Fibroblast of villous mesenchyme (primary cell): ENCODE measurements around the gene AMH. TPM values are rescaled to one million over a fixed set of nuclear protein-coding genes. Genes with fewer than 3 reads are reported as not detected.

Experiments
- DNase-seq: peaks from one replicate; pipeline ENCODE4 v3.0.0-alpha.2; 2010; ENCODE audit warnings: low read depth
- H3K4me3 ChIP-seq: 2 replicates; pipeline ENCODE4 v1.5.1; 2011; ENCODE audit warnings: low read depth, mild to moderate bottlenecking, low read length
- total RNA-seq: library from RNA; depleted of rRNA; stranded (reverse); fragments of >200 nt; gene quantifications from 2 replicates; pipeline ENCODE4 v1.2.3, GENCODE V29; 2012
- TF ChIP-seq, protein P1 (sequence below): IDR thresholded peaks from 2 replicates; pipeline ENCODE4 v1.5.1; 2012; ENCODE audit warnings: low read depth, mild to moderate bottlenecking, low read length; ENCODE audit not compliant: insufficient read depth

Gene AMH
- total RNA-seq, 1 donor: 1.3 TPM

DNA sequence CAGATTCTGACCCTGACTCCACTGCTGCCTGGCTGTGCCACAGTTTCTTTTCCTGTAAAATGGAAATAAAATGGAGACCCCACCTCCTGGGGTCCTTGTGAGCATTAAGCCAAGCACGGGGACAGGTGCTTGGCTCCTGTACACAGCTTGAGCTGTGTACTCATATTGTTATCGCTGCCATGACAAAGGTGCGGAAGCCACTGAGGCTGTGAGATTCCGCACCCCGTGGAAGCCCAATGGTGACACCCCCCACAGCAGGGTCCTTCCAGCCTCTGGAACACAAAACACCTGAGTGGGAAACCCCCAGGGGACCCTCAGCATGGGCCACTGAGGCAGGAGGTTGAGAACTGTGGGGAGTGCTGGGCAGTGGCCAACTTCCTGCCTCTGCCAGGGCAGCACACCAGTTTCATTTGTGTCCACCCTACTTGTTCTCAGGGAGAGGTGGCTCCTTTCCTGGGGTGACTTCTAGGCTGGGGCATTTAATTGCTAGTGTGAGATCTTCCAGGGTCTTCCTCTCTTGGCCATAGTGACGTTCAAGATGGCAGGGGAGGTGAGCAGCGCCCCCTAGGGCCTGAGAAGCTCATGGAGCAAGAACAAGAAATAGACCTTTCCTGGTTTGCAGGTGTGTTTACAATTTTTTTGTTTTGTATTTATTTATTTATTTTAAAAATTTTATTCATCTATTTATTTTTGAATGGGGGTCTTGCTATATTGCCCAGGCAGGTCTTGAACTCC, 12.5 kb downstream of the AMH start:
- TF ChIP-seq, protein P1, sequence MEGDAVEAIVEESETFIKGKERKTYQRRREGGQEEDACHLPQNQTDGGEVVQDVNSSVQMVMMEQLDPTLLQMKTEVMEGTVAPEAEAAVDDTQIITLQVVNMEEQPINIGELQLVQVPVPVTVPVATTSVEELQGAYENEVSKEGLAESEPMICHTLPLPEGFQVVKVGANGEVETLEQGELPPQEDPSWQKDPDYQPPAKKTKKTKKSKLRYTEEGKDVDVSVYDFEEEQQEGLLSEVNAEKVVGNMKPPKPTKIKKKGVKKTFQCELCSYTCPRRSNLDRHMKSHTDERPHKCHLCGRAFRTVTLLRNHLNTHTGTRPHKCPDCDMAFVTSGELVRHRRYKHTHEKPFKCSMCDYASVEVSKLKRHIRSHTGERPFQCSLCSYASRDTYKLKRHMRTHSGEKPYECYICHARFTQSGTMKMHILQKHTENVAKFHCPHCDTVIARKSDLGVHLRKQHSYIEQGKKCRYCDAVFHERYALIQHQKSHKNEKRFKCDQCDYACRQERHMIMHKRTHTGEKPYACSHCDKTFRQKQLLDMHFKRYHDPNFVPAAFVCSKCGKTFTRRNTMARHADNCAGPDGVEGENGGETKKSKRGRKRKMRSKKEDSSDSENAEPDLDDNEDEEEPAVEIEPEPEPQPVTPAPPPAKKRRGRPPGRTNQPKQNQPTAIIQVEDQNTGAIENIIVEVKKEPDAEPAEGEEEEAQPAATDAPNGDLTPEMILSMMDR: peak; percentile 67
- no peak overlapping the region for H3K4me3 ChIP-seq
- peak; percentile 43 for DNase-seq

DNA sequence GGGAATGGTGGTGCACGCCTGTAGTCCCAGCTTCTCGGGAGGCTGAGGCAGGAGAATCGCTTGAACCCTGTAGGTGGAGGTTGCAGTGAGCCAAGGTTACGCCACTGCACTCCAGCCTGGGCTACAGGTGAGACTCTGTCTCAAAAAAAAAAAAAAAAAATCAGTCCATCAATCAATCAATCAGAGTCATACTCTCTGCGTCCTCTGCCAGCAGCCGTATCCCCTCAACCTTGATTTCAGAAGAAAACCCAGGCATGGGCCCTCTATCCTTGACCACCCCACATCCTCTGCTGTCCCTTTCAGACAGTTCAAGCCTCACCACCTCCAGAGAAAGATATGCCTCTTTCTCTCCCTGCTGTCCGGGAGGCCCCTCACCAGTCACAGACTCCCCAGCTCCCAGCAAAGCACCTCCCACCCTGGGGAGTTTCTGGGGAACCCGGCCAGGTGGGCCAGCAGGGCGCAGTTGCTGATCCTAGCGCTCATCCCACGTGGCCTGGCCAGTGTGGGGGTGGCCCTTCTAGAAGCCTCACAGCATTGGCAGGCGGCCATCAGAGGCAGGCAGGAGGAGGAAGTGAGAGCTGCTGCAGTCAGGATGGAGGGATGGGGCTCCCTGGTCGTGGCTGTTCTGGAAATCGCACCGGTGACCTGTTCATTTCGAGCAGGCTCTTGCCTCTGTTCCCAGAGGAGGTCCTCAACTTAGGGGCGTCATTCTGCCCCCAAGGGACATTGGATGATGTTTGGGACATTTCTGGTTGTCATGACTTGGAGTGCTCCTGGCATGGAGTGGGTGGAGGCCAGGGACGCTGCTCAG, 17.3 kb downstream of the AMH start:
- TF ChIP-seq, protein P1: no peak
- no peak overlapping the region for H3K4me3 ChIP-seq
- peak; percentile 82 for DNase-seq

DNA sequence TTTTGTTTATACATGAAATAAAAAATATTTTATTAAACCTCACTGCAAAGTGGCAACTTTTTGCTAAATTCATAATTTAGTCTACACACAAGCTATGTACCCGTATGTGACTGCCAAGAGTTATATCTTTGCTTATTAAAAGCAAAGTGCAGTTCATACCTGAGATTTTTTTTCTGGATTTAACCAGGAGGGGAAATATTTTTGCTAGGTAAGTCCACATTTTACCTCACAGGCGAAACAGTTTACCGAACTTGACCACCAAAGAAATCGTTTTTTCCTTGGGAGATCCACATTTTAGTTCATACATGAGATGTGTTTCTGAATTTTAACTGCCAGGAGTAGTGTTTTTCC, 19.3 kb downstream of the AMH start:
- TF ChIP-seq, protein P1: no peak
- H3K4me3 ChIP-seq: peak overlapping the region; percentile 76
- no peak for DNase-seq

DNA sequence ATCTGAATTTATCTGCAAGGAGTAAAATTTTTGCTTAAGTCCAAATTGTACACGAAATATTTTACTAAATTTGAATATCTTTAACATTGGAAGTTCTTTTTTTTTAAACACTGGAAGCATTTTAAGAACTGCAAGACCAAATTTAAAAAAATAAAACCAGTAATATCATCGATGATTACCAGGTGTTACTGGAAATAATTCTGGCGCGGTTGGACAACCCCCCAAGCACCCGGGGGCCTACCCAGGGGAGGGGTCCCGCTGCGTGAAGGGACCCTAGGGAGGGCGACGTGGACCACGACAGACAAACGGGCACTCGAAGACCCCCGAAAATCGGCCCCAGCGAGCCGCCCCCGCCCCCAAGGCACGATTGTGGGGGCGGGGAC, 19.7 kb downstream of the AMH start:
- H3K4me3 ChIP-seq: peak overlapping the region; percentile 76
- DNase-seq: no peak
- TF ChIP-seq, protein P1: no peak

DNA sequence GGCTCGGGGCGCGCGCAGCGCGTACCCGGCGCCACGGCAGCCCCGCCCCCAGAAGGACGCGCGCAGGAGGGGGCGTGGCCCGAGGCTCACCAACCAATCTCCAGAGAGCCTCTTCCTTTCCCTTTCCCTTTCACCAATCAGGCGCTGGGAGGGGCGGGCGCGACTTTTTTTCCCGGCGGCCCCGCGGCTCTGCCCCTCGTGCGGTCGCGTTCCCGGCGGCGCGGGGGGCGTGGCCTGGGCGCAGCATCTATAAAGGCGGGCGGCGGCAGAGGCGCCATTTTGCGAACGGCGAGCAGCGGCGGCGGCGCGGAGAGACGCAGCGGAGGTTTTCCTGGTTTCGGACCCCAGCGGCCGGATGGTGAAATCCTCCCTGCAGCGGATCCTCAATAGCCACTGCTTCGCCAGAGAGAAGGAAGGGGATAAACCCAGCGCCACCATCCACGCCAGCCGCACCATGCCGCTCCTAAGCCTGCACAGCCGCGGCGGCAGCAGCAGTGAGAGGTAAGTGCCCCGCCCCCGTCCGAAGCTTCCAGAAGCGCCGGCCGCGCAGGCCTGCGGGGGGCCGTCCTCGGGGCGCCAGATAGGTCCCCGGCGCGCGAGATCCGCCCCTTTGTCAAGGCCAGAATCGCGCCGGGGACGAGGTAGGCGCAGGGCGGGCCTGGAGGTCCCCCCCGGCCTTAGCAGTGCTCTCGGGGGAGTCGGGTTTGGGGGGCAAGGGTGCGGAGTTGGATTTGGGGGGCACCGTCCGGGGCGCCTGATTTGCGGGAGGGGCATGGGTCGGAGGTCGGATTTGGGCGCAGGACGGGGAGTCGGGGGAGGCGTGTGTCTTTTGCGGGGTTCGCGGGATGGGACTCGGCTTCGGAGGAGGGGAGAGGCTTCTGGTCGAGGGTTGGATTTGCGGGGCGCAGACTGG, 20.4 kb downstream of the AMH start:
- peak; percentile 97 for DNase-seq
- peak overlapping the region; percentile 99 for H3K4me3 ChIP-seq
- TF ChIP-seq, protein P1: peak; percentile 5

DNA sequence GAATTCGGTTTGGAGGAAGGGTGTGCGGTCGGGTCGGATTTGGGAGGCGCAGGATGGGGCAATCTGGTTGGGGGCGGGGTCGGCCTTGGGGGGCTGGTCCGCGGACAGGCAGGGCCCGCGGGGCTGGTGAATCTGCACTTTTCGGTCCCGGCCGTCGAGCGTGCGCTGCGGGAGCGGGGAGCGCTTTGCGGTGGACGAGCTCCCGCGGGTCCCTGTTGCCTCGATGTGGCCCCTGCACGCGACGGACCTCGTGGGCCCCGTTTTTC, 21.0 kb downstream of the AMH start:
- TF ChIP-seq, protein P1: no peak
- H3K4me3 ChIP-seq: peak overlapping the region; percentile 99
- DNase-seq: peak; percentile 34
